CD14-positive monocyte (primary cell): ENCODE results near the gene GTPBP8. TPM values are rescaled to one million over a fixed set of nuclear protein-coding genes. Genes with fewer than 3 reads are reported as not detected.

Experiments
- DNase-seq, 3 donors: peaks; one replicate each; pipeline ENCODE4 v3.0.0-alpha.2; 2011 to 2022
- H2AFZ ChIP-seq: 2 replicates; pipeline ENCODE4 v1.6.0; 2012; ENCODE audit warnings: mild to moderate bottlenecking, low read depth, low read length, inconsistent platforms; ENCODE audit not compliant: insufficient read depth, poor library complexity, severe bottlenecking
- H3K27ac ChIP-seq, 2 donors: 1 replicate in 1 of 2; 2 replicates in 1 of 2; pipeline ENCODE4 v1.5.1; 2012 to 2013; ENCODE audit warnings: low read length in 2 of 2, control low read depth in 1 of 2, inconsistent platforms in 1 of 2, low read depth in 1 of 2, mild to moderate bottlenecking in 1 of 2
- H3K27me3 ChIP-seq, 2 donors: one replicate each; pipeline versions ENCODE4 v1.6.0 to v1.6.1; 2011 to 2013; ENCODE audit warnings: low read length in 2 of 2; ENCODE audit not compliant: control insufficient read depth in 2 of 2, insufficient read depth in 2 of 2
- H3K36me3 ChIP-seq, 2 donors: replicated peaks in 1 of 2; 1 replicate in 1 of 2; 2 replicates in 1 of 2; pipeline versions ENCODE4 v1.5.1 to v1.6.1; 2012 to 2013; ENCODE audit warnings: low read length in 2 of 2, control low read depth in 1 of 2, inconsistent platforms in 1 of 2, mild to moderate bottlenecking in 1 of 2; ENCODE audit not compliant: insufficient read depth in 2 of 2, control insufficient read depth in 1 of 2
- H3K4me1 ChIP-seq, 2 donors: 1 replicate in 1 of 2; 2 replicates in 1 of 2; pipeline versions ENCODE4 v1.5.1 to v1.6.1; 2012 to 2013; ENCODE audit warnings: low read length in 2 of 2, control low read depth in 1 of 2, inconsistent platforms in 1 of 2, mild to moderate bottlenecking in 1 of 2, moderate library complexity in 1 of 2; ENCODE audit not compliant: insufficient read depth in 2 of 2, control insufficient read depth in 1 of 2
- H3K4me2 ChIP-seq: replicated peaks from 2 replicates; pipeline ENCODE3; 2012; ENCODE audit warnings: low read length, moderate library complexity, mild to moderate bottlenecking; ENCODE audit not compliant: poor library complexity, severe bottlenecking; ENCODE audit errors: extremely low read depth
- H3K4me3 ChIP-seq, 3 experiments: fragments of 200-600 bp in 1 of 3; sonication (generic) in 1 of 3; replicated peaks in 1 of 3; 1 replicate in 2 of 3; 2 replicates in 1 of 3; pipeline ENCODE4 v1.5.1; 2011 to 2013; ENCODE audit warnings: low read length in 3 of 3, mild to moderate bottlenecking in 3 of 3, control low read depth in 2 of 3, low read depth in 2 of 3, inconsistent platforms in 1 of 3, moderate library complexity in 1 of 3
- H3K79me2 ChIP-seq: 2 replicates; pipeline ENCODE4 v1.6.0; 2012; ENCODE audit warnings: mild to moderate bottlenecking, control low read depth, inconsistent platforms, low read length, moderate library complexity; ENCODE audit not compliant: insufficient read depth
- H3K9ac ChIP-seq: 2 replicates; pipeline ENCODE4 v1.6.0; 2017; ENCODE audit warnings: low read length, mild to moderate bottlenecking; ENCODE audit not compliant: insufficient read depth, poor library complexity, severe bottlenecking
- H3K9me3 ChIP-seq, 2 donors: replicated peaks in 1 of 2; 1 replicate in 1 of 2; 2 replicates in 1 of 2; pipeline versions ENCODE4 v1.5.1 to v1.6.1; 2012 to 2013; ENCODE audit warnings: low read length in 2 of 2, control low read depth in 1 of 2; ENCODE audit not compliant: control insufficient read depth in 1 of 2, insufficient read depth in 1 of 2
- H4K20me1 ChIP-seq: 2 replicates; pipeline ENCODE4 v1.6.0; 2012; ENCODE audit warnings: mild to moderate bottlenecking, low read length, control low read depth, moderate library complexity; ENCODE audit not compliant: insufficient read depth
- H3K27ac Mint-ChIP-seq, 7 donors: one replicate each; pipeline ENCODE4 v1.8.0; 2020; ENCODE audit warnings: mild to moderate bottlenecking in 7 of 7, mixed read lengths in 7 of 7, moderate library complexity in 6 of 7, inconsistent platforms in 2 of 7
- H3K27me3 Mint-ChIP-seq, 3 donors: one replicate each; pipeline ENCODE4 v1.8.0; 2021 to 2022; ENCODE audit warnings: low read depth in 3 of 3, mild to moderate bottlenecking in 3 of 3, mixed read lengths in 3 of 3, moderate library complexity in 3 of 3, inconsistent platforms in 1 of 3
- H3K36me3 Mint-ChIP-seq, 2 donors: one replicate each; pipeline ENCODE4 v1.8.0; 2020; ENCODE audit warnings: mixed read lengths in 2 of 2, inconsistent platforms in 1 of 2, mild to moderate bottlenecking in 1 of 2
- H3K4me1 Mint-ChIP-seq: one replicate; pipeline ENCODE4 v1.8.0; 2020; ENCODE audit warnings: mild to moderate bottlenecking, mixed read lengths
- H3K4me3 Mint-ChIP-seq, 2 donors: one replicate each; pipeline ENCODE4 v1.8.0; 2020; ENCODE audit warnings: mild to moderate bottlenecking in 2 of 2, mixed read lengths in 2 of 2, moderate library complexity in 1 of 2
- H3K9me3 Mint-ChIP-seq, 7 donors: one replicate each; pipeline ENCODE4 v1.8.0; 2020 to 2022; ENCODE audit warnings: mixed read lengths in 7 of 7, mild to moderate bottlenecking in 6 of 7, moderate library complexity in 6 of 7, inconsistent platforms in 2 of 7
- WGBS: methylation state at CpG from one replicate; pipeline ENCODE4 v1.1.5; 2013; ENCODE audit warnings: missing lambda C conversion rate; ENCODE audit not compliant: insufficient coverage; 5-methylcytosine and 5-hydroxymethylcytosine counted together
- intact Hi-C, 2 donors: fragments of 100-400 bp; cut with micrococcal nuclease; formaldehyde crosslinking; loops; one replicate each; pipeline versions ENCODE4 v1.15.0 to v1.15.1; 2023
- polyA plus RNA-seq, 3 donors: library from polyadenylated mRNA; depleted of rRNA in 1 of 3; unstranded in 2 of 3; stranded (reverse) in 1 of 3; fragments of 300-500 nt in 2 of 3; fragments of >200 nt in 1 of 3; fragmentation: Illumina TruSeq in 2 of 3; gene quantifications; 1 replicate in 2 of 3; 2 replicates in 1 of 3; pipeline ENCODE4 v1.2.3, GENCODE V29; 2012 to 2021
- TF ChIP-seq, protein P1 (sequence below): fragments of 200-600 bp; IDR thresholded peaks from one replicate; pipeline ENCODE4 v1.8.0; 2022; ENCODE audit warnings: antibody characterized with exemption, mild to moderate bottlenecking

Gene GTPBP8
- polyA plus RNA-seq, 3 donors: 6.0 to 10.8 (median 9.8) TPM

GRCh38 chr3:112963683-112964082, 27.1 kb upstream of the GTPBP8 start:
- peaks cover 43% of the 10 kb centered on the region for H3K4me1 Mint-ChIP-seq
- no peak overlapping the region for H3K9ac ChIP-seq
- H3K27me3 Mint-ChIP-seq: peaks cover 0 to 1% (median 0%) of the 10 kb centered on the region in 3 donors
- H3K4me3 Mint-ChIP-seq: no peak overlapping the region
- no peak for DNase-seq
- H4K20me1 ChIP-seq: no peaks in the 10 kb centered on the region
- intact Hi-C loops: loop anchor here in 1 of 2 donors (10.0 kb wide), 1 partner anchor 89 kb away; no protein-coding TSS in a partner anchor
- H3K4me3 ChIP-seq: no peak overlapping the region
- no peaks in the 10 kb centered on the region for H3K36me3 ChIP-seq
- peaks cover 7 to 14% of the 10 kb centered on the region in 2 donors for H3K9me3 ChIP-seq
- peaks cover 39% of the 10 kb centered on the region in 2 donors for H3K4me1 ChIP-seq
- H3K36me3 Mint-ChIP-seq: peaks cover 8 to 25% of the 10 kb centered on the region in 2 donors
- no peaks in the 10 kb centered on the region for H3K79me2 ChIP-seq
- peaks cover 6 to 21% (median 16%) of the 10 kb centered on the region in 7 donors for H3K9me3 Mint-ChIP-seq
- H2AFZ ChIP-seq: no peak overlapping the region
- no peak overlapping the region for H3K4me2 ChIP-seq
- H3K27ac Mint-ChIP-seq: no peak overlapping the region
- no peak overlapping the region for H3K27ac ChIP-seq
- TF ChIP-seq, protein P1, sequence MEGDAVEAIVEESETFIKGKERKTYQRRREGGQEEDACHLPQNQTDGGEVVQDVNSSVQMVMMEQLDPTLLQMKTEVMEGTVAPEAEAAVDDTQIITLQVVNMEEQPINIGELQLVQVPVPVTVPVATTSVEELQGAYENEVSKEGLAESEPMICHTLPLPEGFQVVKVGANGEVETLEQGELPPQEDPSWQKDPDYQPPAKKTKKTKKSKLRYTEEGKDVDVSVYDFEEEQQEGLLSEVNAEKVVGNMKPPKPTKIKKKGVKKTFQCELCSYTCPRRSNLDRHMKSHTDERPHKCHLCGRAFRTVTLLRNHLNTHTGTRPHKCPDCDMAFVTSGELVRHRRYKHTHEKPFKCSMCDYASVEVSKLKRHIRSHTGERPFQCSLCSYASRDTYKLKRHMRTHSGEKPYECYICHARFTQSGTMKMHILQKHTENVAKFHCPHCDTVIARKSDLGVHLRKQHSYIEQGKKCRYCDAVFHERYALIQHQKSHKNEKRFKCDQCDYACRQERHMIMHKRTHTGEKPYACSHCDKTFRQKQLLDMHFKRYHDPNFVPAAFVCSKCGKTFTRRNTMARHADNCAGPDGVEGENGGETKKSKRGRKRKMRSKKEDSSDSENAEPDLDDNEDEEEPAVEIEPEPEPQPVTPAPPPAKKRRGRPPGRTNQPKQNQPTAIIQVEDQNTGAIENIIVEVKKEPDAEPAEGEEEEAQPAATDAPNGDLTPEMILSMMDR: no peak
- no peaks in the 10 kb centered on the region for H3K27me3 ChIP-seq

DNA sequence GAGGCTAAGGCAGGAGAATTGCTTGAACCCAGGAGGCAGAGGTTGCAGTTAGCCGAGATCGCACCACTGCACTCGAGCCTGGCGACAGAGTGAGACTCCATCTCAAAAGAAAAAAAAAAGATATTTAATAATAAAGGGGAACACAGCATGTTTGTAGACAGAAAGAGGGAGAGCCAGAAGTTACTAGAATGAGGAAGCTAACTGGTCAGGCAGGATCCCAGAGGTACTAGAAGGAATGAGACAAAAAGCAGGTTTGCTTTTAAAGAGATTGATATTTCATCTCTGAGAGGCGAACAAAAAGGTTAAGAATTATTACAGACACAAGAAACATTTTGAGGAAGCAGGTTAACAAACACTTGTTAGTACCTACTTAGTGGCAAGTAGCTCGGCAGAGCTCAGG, 25.1 kb upstream of the GTPBP8 start:
- Histone ChIP-seq H3K4me1 (peaks cover 41 to 49% of the 10 kb centered on the region in 2 donors), H4K20me1 (no peaks in the 10 kb centered on the region), H3K9me3 (peaks cover 7 to 14% of the 10 kb centered on the region in 2 donors), H3K79me2 (no peaks in the 10 kb centered on the region), H3K4me2 (peak overlapping the region; percentile 58), H2AFZ (no peak overlapping the region), H3K27ac (peak overlapping the region in 1 of 2 donors; percentile 83), H3K36me3 (no peaks in the 10 kb centered on the region), H3K9ac (no peak overlapping the region), H3K4me3 (peak overlapping the region in 1 of 3 experiments; percentile 10), H3K27me3 (no peaks in the 10 kb centered on the region)
- WGBS: 60% methylated on average over 1 of the region's 6 CpGs
- DNase-seq: peak; percentile 27 to 48 (median 38)
- intact Hi-C loops: loop anchor here (5.0 to 10.0 kb wide), 2 partner anchors 91 to 153 kb away; no protein-coding TSS in a partner anchor
- peaks cover 47% of the 10 kb centered on the region for H3K4me1 Mint-ChIP-seq
- peak overlapping the region in 1 of 2 donors; percentile 70 for H3K4me3 Mint-ChIP-seq
- H3K27me3 Mint-ChIP-seq: peaks cover 0 to 1% (median 0%) of the 10 kb centered on the region in 3 donors
- peaks cover 8 to 25% of the 10 kb centered on the region in 2 donors for H3K36me3 Mint-ChIP-seq
- TF ChIP-seq, protein P1: no peak
- H3K9me3 Mint-ChIP-seq: peaks cover 6 to 21% (median 16%) of the 10 kb centered on the region in 7 donors
- H3K27ac Mint-ChIP-seq: peak overlapping the region; percentile 61 to 91 (median 82)
